GM23248 (cell line): ENCODE measurements around the gene SMC5.

Experiments used
- EZH2 ChIP-seq: fragments of 200-600 bp; sonication (generic); IDR thresholded peaks from 2 replicates; pipeline ENCODE4 v1.6.1; 2018; ENCODE audit warnings: antibody characterized with exemption, mild to moderate bottlenecking; ENCODE audit not compliant: insufficient read depth, poor library complexity, severe bottlenecking
- EZH2phosphoT487 ChIP-seq: fragments of 200-600 bp; sonication (generic); IDR thresholded peaks from 2 replicates; pipeline ENCODE4 v1.6.1; 2018; ENCODE audit warnings: antibody characterized with exemption, moderate library complexity, mild to moderate bottlenecking, low read depth; ENCODE audit not compliant: insufficient read depth

- no peak for TF ChIP-seq EZH2
- no peak for TF ChIP-seq EZH2phosphoT487
These were observed 132.2 kb downstream of the SMC5 start for GRCh38 chr9:70390933-70391341.
